GM19238 (cell line): Measurements from ENCODE around the gene MOSMO.

Experiments
- DNase-seq: peaks from one replicate; pipeline ENCODE4 v3.0.0; 2011; ENCODE audit warnings: low spot score; ENCODE audit not compliant: insufficient read length

MOSMO gene

DNA sequence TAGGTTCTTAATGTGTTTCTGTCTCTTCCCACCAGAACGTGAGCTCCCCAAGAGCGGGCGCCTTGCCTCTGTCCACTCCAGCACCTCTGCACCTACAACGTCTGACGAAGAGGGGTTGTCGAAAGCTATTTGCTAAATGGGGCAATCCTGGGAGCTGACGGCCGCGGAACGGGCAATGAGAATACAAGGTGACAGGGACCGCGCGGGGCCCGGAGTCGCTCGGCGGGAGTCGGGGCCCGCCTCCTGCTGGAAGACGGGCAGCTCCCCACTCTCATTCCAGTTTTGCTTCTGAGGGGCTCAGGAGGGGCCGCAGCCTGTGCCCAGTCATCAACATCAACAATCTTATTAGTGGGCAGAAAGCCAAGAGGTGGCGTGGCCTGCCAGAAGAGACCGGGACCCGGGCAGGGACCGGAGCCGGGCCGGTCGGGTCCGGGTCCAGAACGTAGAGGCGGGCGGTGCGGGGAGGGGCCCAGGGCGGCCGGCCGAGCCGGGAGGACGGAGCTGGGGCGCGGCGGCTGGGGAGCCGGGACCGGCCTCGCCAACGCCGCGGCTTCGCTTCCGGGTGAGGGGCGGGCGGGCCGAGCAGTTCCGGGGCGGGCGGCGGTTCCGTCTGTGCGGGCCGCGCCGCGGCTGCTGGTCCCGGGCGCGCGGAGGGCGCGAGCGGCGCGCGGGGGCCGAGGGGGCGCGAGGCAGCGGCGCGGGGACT is at the start of gene MOSMO:
Gene MOSMO (plus strand): TSS at position 603 of the 706 bp plus-strand sequence. CDS start 191 bp downstream, outside the sequence.
- peak; percentile 81 for DNase-seq

DNA sequence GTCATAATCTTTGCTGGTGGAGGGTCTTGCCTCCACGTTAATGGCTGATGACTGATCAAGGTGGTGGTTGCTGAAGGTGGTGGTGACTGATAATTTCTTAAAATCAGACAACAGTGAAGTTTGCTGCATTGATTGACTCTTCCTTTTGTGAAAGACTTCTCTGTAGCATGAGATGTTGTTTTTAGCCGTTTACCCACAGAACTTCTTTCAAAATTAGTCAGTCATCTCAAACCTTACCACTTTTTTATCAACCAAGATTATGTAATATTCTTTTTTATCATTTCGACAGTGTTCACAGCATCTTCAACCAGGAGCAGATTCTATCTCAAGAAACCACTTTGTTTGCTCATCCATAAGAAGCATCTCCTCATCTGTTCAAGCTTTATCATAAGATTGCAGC is 48.9 kb upstream of the MOSMO start:
- no peak for DNase-seq

DNA sequence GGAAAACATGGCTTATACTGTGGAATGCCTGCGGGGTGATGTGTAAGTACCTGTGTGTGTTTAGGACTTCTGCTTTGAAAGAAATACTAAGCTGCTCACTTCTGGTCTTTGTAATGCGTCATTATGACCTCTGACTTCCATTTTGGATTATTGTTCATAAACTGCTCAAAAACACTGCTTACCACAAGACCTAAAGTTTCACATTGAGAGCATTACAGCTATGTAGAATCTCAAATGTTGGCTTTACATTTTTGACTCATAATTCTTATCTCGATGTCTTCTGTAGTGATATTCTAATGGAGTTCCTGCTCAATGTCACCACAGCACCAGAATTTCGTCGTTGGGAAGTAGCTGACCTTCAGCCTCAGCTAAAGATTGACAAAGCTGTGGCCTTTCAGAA is 45.4 kb upstream of the MOSMO start:
- DNase-seq = no peak

GRCh38 chr16:21963887-21964286 is 44.0 kb upstream of the MOSMO start:
- no peak for DNase-seq

- no peak for DNase-seq
Measured at GRCh38 chr16:21964353-21964752, 43.6 kb upstream of the MOSMO start.

DNA sequence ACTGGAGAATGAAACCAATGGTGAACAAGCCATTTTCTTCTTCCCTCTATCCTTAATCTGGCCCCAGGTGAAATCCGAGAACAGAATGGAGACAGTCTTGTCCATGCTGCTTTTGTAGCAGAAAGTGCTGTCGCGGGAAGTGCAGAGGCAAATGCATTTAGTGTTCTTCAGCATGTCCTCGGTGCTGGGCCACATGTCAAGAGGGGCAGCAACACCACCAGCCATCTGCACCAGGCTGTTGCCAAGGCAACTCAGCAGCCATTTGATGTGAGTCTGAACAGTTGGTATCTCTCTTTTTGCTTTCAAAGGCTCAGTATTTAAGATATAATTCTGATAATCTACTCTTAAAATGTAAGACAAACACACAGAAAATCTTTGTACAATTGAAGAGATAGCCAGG is 36.1 kb upstream of the MOSMO start:
- DNase-seq = no peak

DNA sequence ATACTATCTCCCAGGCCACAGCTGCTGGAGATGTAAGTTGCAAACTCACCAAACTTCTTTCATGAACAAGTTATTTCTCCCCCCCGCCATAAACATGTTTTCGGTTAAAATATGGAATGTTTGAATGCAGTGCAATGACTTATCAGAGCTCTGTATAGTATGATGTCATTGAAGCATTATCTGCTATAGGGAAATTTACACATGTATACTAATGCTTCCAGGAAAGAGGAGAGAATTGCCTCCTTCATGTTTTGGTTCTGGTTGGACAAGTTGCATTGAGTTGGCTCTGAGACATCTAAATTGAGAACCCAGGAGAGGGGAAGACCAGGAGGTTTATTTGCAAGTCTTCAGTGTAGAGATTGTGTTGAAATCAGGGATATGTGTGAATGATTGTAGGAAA is 34.0 kb upstream of the MOSMO start:
- DNase-seq = no peak

DNA sequence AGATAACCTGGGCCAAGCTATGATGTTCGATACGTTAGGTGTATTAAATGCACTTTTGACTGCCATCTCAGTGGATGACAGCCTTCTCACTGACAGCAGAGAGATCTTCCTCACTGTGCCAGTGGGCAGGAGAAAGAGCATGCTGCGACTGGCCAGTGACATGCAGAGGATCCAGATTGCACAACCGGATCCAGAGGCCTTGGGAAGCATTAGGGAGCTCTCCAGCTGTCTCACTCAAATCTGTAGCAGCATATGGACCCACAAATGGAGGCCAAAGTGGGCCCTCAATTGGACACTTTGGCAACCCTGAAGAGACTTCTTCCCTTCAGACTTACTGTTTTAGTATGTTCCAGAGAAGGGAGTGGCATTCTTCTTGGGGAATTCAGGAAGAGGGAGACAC is 27.9 kb upstream of the MOSMO start:
- DNase-seq = no peak

DNA sequence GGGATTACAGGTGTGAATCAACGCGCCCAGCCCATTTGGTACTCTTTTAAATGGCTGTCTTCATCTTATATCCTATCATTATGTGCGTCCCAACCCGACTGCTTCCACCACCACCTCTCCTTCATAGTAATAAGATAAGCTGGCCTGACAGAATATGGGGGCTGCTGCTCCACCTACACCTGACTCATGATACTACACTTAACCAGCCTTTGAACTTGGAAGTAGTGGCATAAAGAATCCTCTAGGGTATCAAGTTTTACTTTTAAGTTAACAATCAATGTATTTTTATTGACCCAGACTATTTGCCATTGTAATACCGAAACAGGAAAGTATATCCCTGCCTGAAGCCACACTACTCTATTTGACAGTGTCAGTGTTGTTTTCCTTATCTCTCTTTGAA is 25.8 kb upstream of the MOSMO start:
- DNase-seq = no peak

GRCh38 chr16:21984062-21984461 is 23.8 kb upstream of the MOSMO start:
- DNase-seq = no peak

- DNase-seq = no peak
Measured at GRCh38 chr16:21985524-21985923, 22.4 kb upstream of the MOSMO start.

GRCh38 chr16:21986692-21987246 is 21.1 kb upstream of the MOSMO start:
- DNase-seq = no peak

DNA sequence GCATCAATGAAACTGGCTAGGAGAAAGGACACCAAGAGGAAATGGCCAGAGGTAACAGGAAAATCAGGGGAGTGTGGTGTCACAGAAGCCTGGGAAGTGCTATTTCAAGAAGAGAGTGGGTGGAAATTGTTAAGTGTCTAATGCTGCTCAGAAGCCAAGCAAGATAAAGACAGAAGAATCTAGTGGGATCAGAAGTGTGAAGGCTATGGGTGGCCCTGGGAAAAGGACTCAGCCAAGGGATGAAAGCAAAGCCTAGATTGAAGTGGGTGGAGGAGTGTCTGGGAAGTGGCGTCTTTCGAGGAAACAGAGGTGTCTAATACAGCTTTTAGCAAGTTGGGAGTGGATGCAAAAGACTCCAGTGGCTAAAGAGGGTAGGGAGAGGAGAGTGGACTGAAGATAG is 20.4 kb upstream of the MOSMO start:
- no peak for DNase-seq

DNA sequence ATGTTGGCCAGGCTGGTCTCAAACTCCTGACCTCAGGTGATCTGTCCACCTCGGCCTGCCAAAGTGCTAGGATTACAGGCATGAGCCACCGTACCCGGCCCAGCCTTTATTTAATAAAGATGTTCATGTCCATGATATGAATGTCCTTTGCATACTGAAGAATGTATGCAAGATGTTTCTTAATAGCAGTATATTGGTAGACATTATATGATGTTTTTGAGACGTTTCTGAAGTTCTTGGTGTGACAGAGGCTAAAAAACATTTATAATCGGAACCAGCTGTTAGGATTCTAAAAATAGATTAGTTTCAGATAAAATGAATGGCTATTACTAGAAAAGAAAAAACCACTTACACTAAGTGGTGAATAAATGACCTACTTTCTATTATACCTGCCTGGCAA is 18.8 kb upstream of the MOSMO start:
- DNase-seq = no peak

GRCh38 chr16:21989751-21990150 is 18.2 kb upstream of the MOSMO start:
- DNase-seq = no peak

- DNase-seq = no peak
Measured at GRCh38 chr16:21990381-21990944, 17.4 kb upstream of the MOSMO start.

- no peak for DNase-seq
Measured at GRCh38 chr16:21991621-21992020, 16.3 kb upstream of the MOSMO start.

- DNase-seq = no peak
Measured at GRCh38 chr16:21994856-21995465, 12.9 kb upstream of the MOSMO start.

DNA sequence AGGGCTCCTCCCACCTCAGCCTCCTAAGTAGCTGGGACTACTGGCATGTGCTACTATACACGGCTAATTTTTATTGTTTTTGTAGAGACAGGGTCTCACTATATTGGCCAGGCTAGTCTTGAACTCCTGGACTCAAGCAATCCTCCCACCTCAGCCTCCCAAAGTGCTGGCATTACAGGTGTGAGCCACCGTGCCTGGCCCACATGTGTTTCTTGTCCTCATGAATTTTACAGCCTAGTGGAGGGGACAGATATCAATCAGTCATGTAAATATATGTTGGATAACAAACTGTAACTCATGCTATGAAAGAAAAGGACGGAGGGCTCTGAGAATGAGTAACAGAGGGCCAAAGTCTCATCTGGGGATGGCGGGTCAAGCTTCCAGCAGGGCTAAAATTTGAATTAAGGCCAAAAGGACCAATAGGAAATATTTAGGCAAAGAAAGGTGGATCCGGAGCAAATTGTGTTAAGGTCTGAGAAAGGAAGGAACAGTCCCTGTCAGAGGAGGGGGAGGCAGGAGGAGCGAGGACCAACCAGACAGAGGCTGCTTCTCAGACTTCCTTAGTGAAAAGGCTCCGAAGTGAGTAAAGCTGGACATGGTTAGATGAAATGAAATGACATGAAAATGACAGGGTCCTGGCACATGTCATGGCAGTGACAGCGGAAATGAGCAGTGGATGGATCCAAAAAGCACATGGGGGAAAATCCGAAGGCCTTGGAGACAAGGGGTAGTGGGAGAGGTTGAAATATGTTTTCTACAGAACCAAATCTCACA is 10.8 kb upstream of the MOSMO start:
- no peak for DNase-seq

GRCh38 chr16:21997697-21998480 is 10.0 kb upstream of the MOSMO start:
- no peak for DNase-seq

GRCh38 chr16:22001591-22001990 is 6.3 kb upstream of the MOSMO start:
- no peak for DNase-seq
